HFFc6 (cell line): Measurements from ENCODE around the gene ZNF469. TPM values are rescaled to one million over a fixed set of nuclear protein-coding genes. Genes with fewer than 3 reads are reported as not detected.

ENCODE experiments used
- DNase-seq: peaks from one replicate; pipeline ENCODE4 v3.0.0-alpha.2; 2018
- H3K27ac Mint-ChIP-seq: 2 replicates; pipeline ENCODE4 v1.8.0; 2020; ENCODE audit warnings: mild to moderate bottlenecking, mixed read lengths
- H3K27me3 Mint-ChIP-seq: 2 replicates; pipeline ENCODE4 v1.8.0; 2021; ENCODE audit warnings: mild to moderate bottlenecking, moderate library complexity, mixed read lengths; ENCODE audit not compliant: insufficient read depth
- H3K36me3 Mint-ChIP-seq: 2 replicates; pipeline ENCODE4 v1.8.0; 2021; ENCODE audit warnings: low read depth, mixed read lengths
- H3K4me1 Mint-ChIP-seq: 2 replicates; pipeline ENCODE4 v1.8.0; 2020; ENCODE audit warnings: low read depth, mixed read lengths
- H3K4me3 Mint-ChIP-seq: 2 replicates; pipeline ENCODE4 v1.8.0; 2020; ENCODE audit warnings: mild to moderate bottlenecking, moderate library complexity, mixed read lengths
- H3K9me3 Mint-ChIP-seq: 2 replicates; pipeline ENCODE4 v1.8.0; 2020; ENCODE audit warnings: mild to moderate bottlenecking, mixed read lengths
- CTCF ChIP-seq: fragments of 200-600 bp; sonication (generic); IDR thresholded peaks from 2 replicates; pipeline ENCODE4 v1.5.0; 2021; ENCODE audit warnings: antibody characterized with exemption, mild to moderate bottlenecking
- total RNA-seq, 6 experiments: library from RNA; stranded (reverse); fragmentation: NEBNext Ultra II Directional; extraction: Animal tissue kit (Norgen Biotek cat#: 25700); gene quantifications; 2 replicates in 1 of 6; 3 replicates in 5 of 6; pipeline ENCODE4 v1.2.3, GENCODE V29; 2021

ZNF469 gene
- total RNA-seq, 6 experiments from 2014 or later, result 9.4 to 17.5 (median 10.1) TPM

GRCh38 chr16:88413231-88413630 lies 30.5 kb downstream of the ZNF469 start:
- no peak for DNase-seq
- no peak overlapping the region for H3K27ac Mint-ChIP-seq
- peaks cover 8% of the 10 kb centered on the region for H3K36me3 Mint-ChIP-seq
- no peak for TF ChIP-seq CTCF
- no peak overlapping the region for H3K4me3 Mint-ChIP-seq
- H3K4me1 Mint-ChIP-seq, result no peaks in the 10 kb centered on the region
- peaks cover 2% of the 10 kb centered on the region for H3K27me3 Mint-ChIP-seq
- no peaks in the 10 kb centered on the region for H3K9me3 Mint-ChIP-seq

- no peaks in the 10 kb centered on the region for H3K9me3 Mint-ChIP-seq
- no peaks in the 10 kb centered on the region for H3K4me1 Mint-ChIP-seq
- TF ChIP-seq CTCF, result no peak
- H3K4me3 Mint-ChIP-seq, result no peak overlapping the region
- no peak overlapping the region for H3K27ac Mint-ChIP-seq
- peaks cover 2% of the 10 kb centered on the region for H3K27me3 Mint-ChIP-seq
- DNase-seq, result no peak
- H3K36me3 Mint-ChIP-seq, result peaks cover 8% of the 10 kb centered on the region
These were observed 30.9 kb downstream of the ZNF469 start for GRCh38 chr16:88413631-88414030.

GRCh38 chr16:88414521-88415380 lies 32.0 kb downstream of the ZNF469 start:
- Mint-ChIP-seq H3K9me3 (no peaks in the 10 kb centered on the region), H3K4me1 (no peaks in the 10 kb centered on the region), H3K36me3 (peaks cover 7% of the 10 kb centered on the region), H3K4me3 (no peak overlapping the region), H3K27me3 (peaks cover 2% of the 10 kb centered on the region), H3K27ac (no peak overlapping the region)
- no peak for TF ChIP-seq CTCF
- DNase-seq, result no peak

- no peaks in the 10 kb centered on the region for H3K4me1 Mint-ChIP-seq
- H3K36me3 Mint-ChIP-seq, result peaks cover 1% of the 10 kb centered on the region
- H3K9me3 Mint-ChIP-seq, result no peaks in the 10 kb centered on the region
- H3K27me3 Mint-ChIP-seq, result peaks cover 2% of the 10 kb centered on the region
- H3K4me3 Mint-ChIP-seq, result no peak overlapping the region
- no peak for DNase-seq
- no peak overlapping the region for H3K27ac Mint-ChIP-seq
- TF ChIP-seq CTCF, result no peak
These were observed 32.6 kb downstream of the ZNF469 start for GRCh38 chr16:88415381-88415705.

GRCh38 chr16:88415713-88416323 lies 33.1 kb downstream of the ZNF469 start:
- Mint-ChIP-seq H3K4me3 (no peak overlapping the region), H3K27me3 (peaks cover 2% of the 10 kb centered on the region), H3K36me3 (no peaks in the 10 kb centered on the region), H3K9me3 (no peaks in the 10 kb centered on the region), H3K27ac (no peak overlapping the region), H3K4me1 (no peaks in the 10 kb centered on the region)
- DNase-seq, result no peak
- TF ChIP-seq CTCF, result no peak
